ENCODE results near the gene IL9.
A peak's percentile ranks its signal among the peaks of the same experiment; 100 is the strongest.

IL9 gene

DNA sequence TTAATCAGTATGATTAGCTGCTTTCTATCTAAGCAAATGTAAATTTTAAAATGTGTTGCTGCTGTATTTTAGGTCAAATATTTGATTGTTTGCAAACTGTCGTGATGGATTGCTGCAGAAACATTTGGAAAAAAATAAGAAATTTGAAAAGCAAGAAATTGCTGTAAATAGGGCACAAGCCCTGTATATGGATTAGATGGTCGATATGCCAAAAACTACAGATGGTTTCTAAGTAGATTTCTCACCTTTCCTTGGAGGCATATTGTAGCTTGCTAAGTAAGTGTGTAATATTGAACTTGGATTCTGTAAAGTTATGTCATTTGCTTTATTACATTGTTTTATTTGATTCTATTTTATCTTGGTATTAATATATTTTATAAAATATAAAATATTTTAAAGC, 46.1 kb upstream of the IL9 start:
- no peak overlapping the region for H3K4me2 ChIP-seq (ENCODE audit: insufficient read depth, low read length, poor library complexity, severe bottlenecking)
- H3K36me3 ChIP-seq (replicated peaks in 1 of 2; ENCODE audit: control insufficient read depth in 2 of 2, insufficient read depth in 2 of 2, low read length in 2 of 2) = no peaks in the 10 kb centered on the region
- no peak overlapping the region for H2AK5ac ChIP-seq (ENCODE audit: low read depth, low read length)
- H2BK5ac ChIP-seq (ENCODE audit: low read length) = no peak overlapping the region
- H3K4me3 ChIP-seq (ENCODE audit: low read length in 2 of 2) = no peak overlapping the region
- no peak for DNase-seq (ENCODE audit: low spot score)
- H3K4me1 ChIP-seq (ENCODE audit: control insufficient read depth in 2 of 2, insufficient read depth in 1 of 2, low read depth in 1 of 2, low read length in 2 of 2) = no peaks in the 10 kb centered on the region
- no peaks in the 10 kb centered on the region for H3K79me1 ChIP-seq (ENCODE audit: low read depth, low read length)
- no peak overlapping the region for H3K23ac ChIP-seq (ENCODE audit: low read depth, low read length, poor library complexity)
- no peak overlapping the region for H3K27ac ChIP-seq (replicated peaks; ENCODE audit: low read length)
- H2BK12ac ChIP-seq (ENCODE audit: low read length) = no peak overlapping the region
- H4K8ac ChIP-seq (ENCODE audit: low read depth, low read length) = no peak overlapping the region
- no CpG with 5 or more reads among the region's 2 CpGs for WGBS, 2 donors (ENCODE audit: extremely low coverage in 2 of 2, insufficient read length in 2 of 2, insufficient replicate concordance in 1 of 2)
- no peak overlapping the region for H3K18ac ChIP-seq (ENCODE audit: low read length)
- H3K9me3 ChIP-seq (replicated peaks in 1 of 2; ENCODE audit: control insufficient read depth in 2 of 2, insufficient read depth in 1 of 2, low read depth in 1 of 2, low read length in 2 of 2) = no peaks in the 10 kb centered on the region
- H2BK15ac ChIP-seq (ENCODE audit: low read length) = no peak overlapping the region
- no peak overlapping the region for H3K4ac ChIP-seq (ENCODE audit: low read length)
- H2BK120ac ChIP-seq (ENCODE audit: low read depth, low read length) = no peak overlapping the region
- H3K27me3 ChIP-seq (ENCODE audit: control insufficient read depth in 3 of 3, insufficient read depth in 3 of 3, low read depth in 1 of 3, low read length in 3 of 3) = no peaks in the 10 kb centered on the region
- H4K91ac ChIP-seq (ENCODE audit: low read depth, low read length, poor library complexity) = no peak overlapping the region
- H2AFZ ChIP-seq (ENCODE audit: low read length) = no peak overlapping the region
- no peak overlapping the region for H3K9ac ChIP-seq (ENCODE audit: low read depth, low read length, poor library complexity)
- H3K14ac ChIP-seq (ENCODE audit: low read length) = no peak overlapping the region

DNA sequence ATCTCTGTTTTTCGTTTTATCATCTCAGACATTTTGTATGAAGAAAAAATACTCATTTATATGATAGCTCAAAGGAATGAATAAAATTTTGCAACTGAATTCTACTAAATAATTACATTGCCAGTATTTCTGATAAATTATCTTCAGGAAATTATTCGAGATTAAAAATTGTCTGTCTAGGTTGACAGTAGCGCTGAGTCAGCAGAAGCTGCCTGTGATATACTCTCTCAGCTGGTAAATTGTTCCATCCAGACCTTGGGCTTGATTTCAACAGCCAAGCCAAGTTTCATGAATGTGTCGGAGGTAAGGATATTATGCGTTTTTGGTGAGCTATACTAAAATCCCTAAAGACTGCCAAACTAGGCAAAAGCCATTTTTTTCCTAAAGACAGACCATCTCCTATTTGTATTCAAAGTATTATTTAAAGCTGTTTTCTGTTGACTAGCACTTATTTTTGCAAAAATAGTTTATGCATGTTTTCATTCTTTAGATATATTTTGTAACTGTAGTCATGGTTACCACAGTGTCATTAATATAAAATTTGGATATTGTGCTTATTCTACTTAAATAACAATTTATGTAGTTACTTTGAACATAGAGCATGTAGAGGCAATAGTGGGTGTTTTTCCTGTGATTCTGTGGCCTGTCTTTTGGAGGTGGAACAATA, 41.7 kb upstream of the IL9 start:
- no peak overlapping the region for H2BK120ac ChIP-seq (ENCODE audit: low read depth, low read length)
- peaks cover 0 to 16% (median under 1%) of the 10 kb centered on the region in 3 experiments for H3K27me3 ChIP-seq (ENCODE audit: control insufficient read depth in 3 of 3, insufficient read depth in 3 of 3, low read depth in 1 of 3, low read length in 3 of 3)

DNA sequence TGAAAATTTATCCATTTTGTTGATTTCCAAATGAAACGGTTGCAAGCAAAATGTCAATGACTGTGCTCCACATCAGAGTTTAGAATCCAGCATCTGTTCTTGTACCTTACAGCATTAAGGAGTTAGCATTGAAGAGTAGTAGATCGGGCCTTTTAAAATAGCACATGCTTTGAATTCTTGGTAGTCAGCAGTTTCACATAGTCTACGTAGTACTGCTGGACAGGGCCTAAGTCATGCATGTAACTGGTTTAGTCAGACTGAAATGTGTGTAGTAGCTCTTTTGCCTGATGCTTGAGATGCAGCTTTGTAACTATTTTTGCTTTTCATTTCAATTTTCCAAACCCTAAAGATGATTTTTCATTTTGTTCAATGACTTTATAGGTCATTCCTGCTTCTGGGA, 39.3 kb upstream of the IL9 start:
- no peak for DNase-seq (ENCODE audit: low spot score)
- Histone ChIP-seq H3K9me3 (replicated peaks in 1 of 2; ENCODE audit: control insufficient read depth in 2 of 2, insufficient read depth in 1 of 2, low read depth in 1 of 2, low read length in 2 of 2) (no peaks in the 10 kb centered on the region), H3K4me2 (ENCODE audit: insufficient read depth, low read length, poor library complexity, severe bottlenecking) (no peak overlapping the region), H2AK5ac (ENCODE audit: low read depth, low read length) (no peak overlapping the region), H3K4ac (ENCODE audit: low read length) (no peak overlapping the region), H3K27ac (replicated peaks; ENCODE audit: low read length) (no peak overlapping the region), H3K27me3 (ENCODE audit: control insufficient read depth in 3 of 3, insufficient read depth in 3 of 3, low read depth in 1 of 3, low read length in 3 of 3) (peaks cover 7 to 40% (median 21%) of the 10 kb centered on the region in 3 experiments), H2BK12ac (ENCODE audit: low read length) (no peak overlapping the region), H3K4me3 (ENCODE audit: low read length in 2 of 2) (no peak overlapping the region), H4K91ac (ENCODE audit: low read depth, low read length, poor library complexity) (no peak overlapping the region), H3K4me1 (ENCODE audit: control insufficient read depth in 2 of 2, insufficient read depth in 1 of 2, low read depth in 1 of 2, low read length in 2 of 2) (no peaks in the 10 kb centered on the region), H3K79me1 (ENCODE audit: low read depth, low read length) (no peaks in the 10 kb centered on the region), H3K36me3 (replicated peaks in 1 of 2; ENCODE audit: control insufficient read depth in 2 of 2, insufficient read depth in 2 of 2, low read length in 2 of 2) (no peaks in the 10 kb centered on the region), H3K23ac (ENCODE audit: low read depth, low read length, poor library complexity) (no peak overlapping the region), H3K9ac (ENCODE audit: low read depth, low read length, poor library complexity) (no peak overlapping the region), H3K18ac (ENCODE audit: low read length) (no peak overlapping the region), H4K8ac (ENCODE audit: low read depth, low read length) (no peak overlapping the region), H2BK15ac (ENCODE audit: low read length) (no peak overlapping the region), H2BK120ac (ENCODE audit: low read depth, low read length) (no peak overlapping the region), H2BK5ac (ENCODE audit: low read length) (no peak overlapping the region), H3K14ac (ENCODE audit: low read length) (no peak overlapping the region), H2AFZ (ENCODE audit: low read length) (no peak overlapping the region)
- no CpG with 5 or more reads among the region's 3 CpGs for WGBS, 2 donors (ENCODE audit: extremely low coverage in 2 of 2, insufficient read length in 2 of 2, insufficient replicate concordance in 1 of 2)

More for the DNA sequence above, 41.7 kb upstream of the IL9 start:
- H3K36me3 ChIP-seq (replicated peaks in 1 of 2; ENCODE audit: control insufficient read depth in 2 of 2, insufficient read depth in 2 of 2, low read length in 2 of 2) = no peaks in the 10 kb centered on the region
- no peak overlapping the region for H3K23ac ChIP-seq (ENCODE audit: low read depth, low read length, poor library complexity)
- whole genome bisulfite sequencing, 2 donors (ENCODE audit: extremely low coverage in 2 of 2, insufficient read length in 2 of 2, insufficient replicate concordance in 1 of 2) = no CpG with 5 or more reads among the region's 5 CpGs
- no peak overlapping the region for H3K9ac ChIP-seq (ENCODE audit: low read depth, low read length, poor library complexity)
- H3K4me2 ChIP-seq (ENCODE audit: insufficient read depth, low read length, poor library complexity, severe bottlenecking) = no peak overlapping the region
- no peak overlapping the region for H2AFZ ChIP-seq (ENCODE audit: low read length)
- no peak for DNase-seq (ENCODE audit: low spot score)
- no peak overlapping the region for H2BK15ac ChIP-seq (ENCODE audit: low read length)
- no peaks in the 10 kb centered on the region for H3K79me1 ChIP-seq (ENCODE audit: low read depth, low read length)
- no peak overlapping the region for H3K27ac ChIP-seq (replicated peaks; ENCODE audit: low read length)
- no peaks in the 10 kb centered on the region for H3K4me1 ChIP-seq (ENCODE audit: control insufficient read depth in 2 of 2, insufficient read depth in 1 of 2, low read depth in 1 of 2, low read length in 2 of 2)
- no peak overlapping the region for H3K4ac ChIP-seq (ENCODE audit: low read length)
- no peak overlapping the region for H3K18ac ChIP-seq (ENCODE audit: low read length)
- H4K8ac ChIP-seq (ENCODE audit: low read depth, low read length) = no peak overlapping the region
- H3K9me3 ChIP-seq (replicated peaks in 1 of 2; ENCODE audit: control insufficient read depth in 2 of 2, insufficient read depth in 1 of 2, low read depth in 1 of 2, low read length in 2 of 2) = no peaks in the 10 kb centered on the region
- H2AK5ac ChIP-seq (ENCODE audit: low read depth, low read length) = no peak overlapping the region
- no peak overlapping the region for H3K4me3 ChIP-seq (ENCODE audit: low read length in 2 of 2)
- H4K91ac ChIP-seq (ENCODE audit: low read depth, low read length, poor library complexity) = no peak overlapping the region
- H3K14ac ChIP-seq (ENCODE audit: low read length) = no peak overlapping the region
- H2BK12ac ChIP-seq (ENCODE audit: low read length) = no peak overlapping the region
- H2BK5ac ChIP-seq (ENCODE audit: low read length) = no peak overlapping the region

DNA sequence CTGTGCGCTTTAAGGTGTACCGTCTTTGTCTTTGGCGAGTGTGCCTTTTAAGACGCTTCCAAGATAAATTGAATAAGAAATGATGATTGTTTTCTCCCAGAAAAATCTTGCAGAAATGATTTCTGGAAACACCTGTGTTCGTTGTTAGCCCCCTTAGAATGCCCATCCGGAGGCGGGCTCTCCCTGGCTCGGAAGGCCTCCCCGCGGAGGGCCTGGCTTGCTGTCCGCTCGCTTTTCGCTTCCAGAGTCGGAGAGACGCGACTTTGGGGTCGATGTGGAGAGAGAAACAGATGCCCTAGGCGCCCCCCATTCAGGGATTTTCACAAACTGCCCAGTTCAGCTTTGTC, 35.3 kb upstream of the IL9 start:
- WGBS, 2 donors (ENCODE audit: extremely low coverage in 2 of 2, insufficient read length in 2 of 2, insufficient replicate concordance in 1 of 2) = no CpG with 5 or more reads among the region's 18 CpGs
- H3K27me3 ChIP-seq (ENCODE audit: control insufficient read depth in 3 of 3, insufficient read depth in 3 of 3, low read depth in 1 of 3, low read length in 3 of 3) = peaks cover 7 to 54% (median 24%) of the 10 kb centered on the region in 3 experiments
- H2BK15ac ChIP-seq (ENCODE audit: low read length) = no peak overlapping the region
- no peak overlapping the region for H3K18ac ChIP-seq (ENCODE audit: low read length)
- H3K23ac ChIP-seq (ENCODE audit: low read depth, low read length, poor library complexity) = no peak overlapping the region
- H3K14ac ChIP-seq (ENCODE audit: low read length) = no peak overlapping the region
- H2BK120ac ChIP-seq (ENCODE audit: low read depth, low read length) = no peak overlapping the region
- no peak overlapping the region for H2AK5ac ChIP-seq (ENCODE audit: low read depth, low read length)
- H3K79me1 ChIP-seq (ENCODE audit: low read depth, low read length) = no peaks in the 10 kb centered on the region
- H3K4me2 ChIP-seq (ENCODE audit: insufficient read depth, low read length, poor library complexity, severe bottlenecking) = peak overlapping the region; percentile 77
- no peak overlapping the region for H3K4ac ChIP-seq (ENCODE audit: low read length)
- no peak overlapping the region for H4K91ac ChIP-seq (ENCODE audit: low read depth, low read length, poor library complexity)
- H2AFZ ChIP-seq (ENCODE audit: low read length) = peak overlapping the region; percentile 64
- no peaks in the 10 kb centered on the region for H3K9me3 ChIP-seq (replicated peaks in 1 of 2; ENCODE audit: control insufficient read depth in 2 of 2, insufficient read depth in 1 of 2, low read depth in 1 of 2, low read length in 2 of 2)
- no peak overlapping the region for H3K9ac ChIP-seq (ENCODE audit: low read depth, low read length, poor library complexity)
- H3K4me1 ChIP-seq (ENCODE audit: control insufficient read depth in 2 of 2, insufficient read depth in 1 of 2, low read depth in 1 of 2, low read length in 2 of 2) = no peaks in the 10 kb centered on the region
- no peaks in the 10 kb centered on the region for H3K36me3 ChIP-seq (replicated peaks in 1 of 2; ENCODE audit: control insufficient read depth in 2 of 2, insufficient read depth in 2 of 2, low read length in 2 of 2)
- DNase-seq (ENCODE audit: low spot score) = peak; percentile 18
- no peak overlapping the region for H3K4me3 ChIP-seq (ENCODE audit: low read length in 2 of 2)
- no peak overlapping the region for H2BK5ac ChIP-seq (ENCODE audit: low read length)
- no peak overlapping the region for H2BK12ac ChIP-seq (ENCODE audit: low read length)
- H4K8ac ChIP-seq (ENCODE audit: low read depth, low read length) = no peak overlapping the region
- no peak overlapping the region for H3K27ac ChIP-seq (replicated peaks; ENCODE audit: low read length)
